Left renal pelvis (tissue), 4 donors: ENCODE results near the gene CDKAL1. TPM values are rescaled to one million over a fixed set of nuclear protein-coding genes. Genes with fewer than 3 reads are reported as not detected.
"Not testable (repeated sequence)": the region's sequence is repeated elsewhere in the genome, so short reads cannot be mapped to it uniquely, and the experiment has no call there.

Experiments
- DNase-seq, 4 donors: peaks; one replicate each; pipeline ENCODE4 v3.0.0-alpha.2; 2013; ENCODE audit warnings: low read depth in 4 of 4, low spot score in 3 of 4
- polyA plus RNA-seq, 4 donors: library from polyadenylated mRNA; unstranded; fragments of 120-200 nt; gene quantifications; one replicate each; pipeline ENCODE4 v1.2.1, GENCODE V29; 2013; ENCODE audit not compliant: insufficient read length in 4 of 4

The CDKAL1 gene
- polyA plus RNA-seq, 4 donors: 14.7 to 20.4 (median 19.6) TPM

DNA sequence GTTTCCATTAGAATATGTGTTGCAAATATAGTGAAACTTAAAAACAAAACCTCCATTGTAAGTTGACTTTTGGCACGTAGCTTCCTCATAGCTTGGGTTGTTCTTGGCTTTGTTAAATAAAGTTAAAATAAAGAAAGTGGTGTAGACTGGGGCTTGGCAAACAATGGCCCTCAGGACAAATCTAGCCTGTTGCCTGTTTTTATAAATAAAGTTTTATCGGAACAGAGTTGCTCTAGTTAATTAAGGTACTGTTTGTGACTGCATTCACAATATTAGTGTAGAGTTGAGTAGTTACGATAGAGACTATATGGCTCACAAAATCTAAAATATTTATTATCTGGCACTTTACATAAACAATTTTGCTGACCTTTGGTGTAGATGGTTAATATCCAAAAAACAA lies 168.8 kb downstream of the CDKAL1 start:
- no peak for DNase-seq

DNA sequence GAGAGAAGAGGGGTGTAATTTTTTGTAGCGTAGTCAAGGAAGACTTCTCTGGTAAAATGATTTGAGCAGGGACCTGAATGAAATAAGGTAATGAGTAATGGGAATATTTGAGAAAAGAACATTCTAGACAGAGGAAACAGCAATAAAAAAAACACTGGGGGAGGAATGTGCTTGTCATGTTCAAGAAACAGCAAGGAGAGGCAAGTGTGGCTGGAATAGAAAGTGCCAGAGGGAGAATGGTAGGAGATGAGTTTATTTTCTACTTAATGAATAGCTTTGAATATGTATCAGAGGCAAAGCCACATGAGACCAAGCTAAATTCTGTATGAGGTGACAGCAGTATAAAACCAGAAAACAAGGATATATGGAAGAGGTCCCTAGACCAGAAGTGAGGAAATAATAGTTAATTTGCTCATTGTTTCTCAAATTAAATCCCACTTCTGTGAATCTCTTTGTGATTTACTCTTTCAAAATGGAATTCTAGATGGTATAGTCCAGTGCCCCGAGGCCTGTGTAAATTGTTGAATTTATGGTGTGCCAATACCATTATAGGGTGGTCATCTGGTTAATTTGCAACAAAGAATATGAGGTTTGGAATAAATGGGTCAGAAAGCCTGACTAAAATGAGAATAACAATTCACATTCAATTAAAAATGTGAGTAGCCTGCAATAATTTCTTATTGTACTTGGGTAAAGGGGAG lies 170.2 kb downstream of the CDKAL1 start:
- DNase-seq: no peak

DNA sequence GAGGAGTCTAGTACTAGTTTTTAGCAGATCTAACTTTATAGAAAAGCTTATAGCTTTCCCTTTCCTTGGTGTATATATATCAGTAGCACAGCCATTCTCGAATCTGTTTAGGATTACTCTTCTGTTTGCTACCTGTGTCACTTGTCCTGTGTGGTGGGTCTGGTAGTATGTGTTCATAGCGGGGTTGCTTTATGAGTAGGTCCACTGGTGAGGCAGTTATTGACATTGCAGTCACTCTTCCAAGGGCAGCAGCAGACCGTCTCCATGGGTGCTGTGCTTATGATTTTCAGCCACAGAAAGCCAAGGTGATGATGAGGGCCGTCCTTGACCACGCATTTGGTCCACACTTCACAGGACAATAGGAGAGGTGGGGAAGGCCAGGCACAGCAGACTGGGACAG lies 171.5 kb downstream of the CDKAL1 start:
- no peak for DNase-seq

DNA sequence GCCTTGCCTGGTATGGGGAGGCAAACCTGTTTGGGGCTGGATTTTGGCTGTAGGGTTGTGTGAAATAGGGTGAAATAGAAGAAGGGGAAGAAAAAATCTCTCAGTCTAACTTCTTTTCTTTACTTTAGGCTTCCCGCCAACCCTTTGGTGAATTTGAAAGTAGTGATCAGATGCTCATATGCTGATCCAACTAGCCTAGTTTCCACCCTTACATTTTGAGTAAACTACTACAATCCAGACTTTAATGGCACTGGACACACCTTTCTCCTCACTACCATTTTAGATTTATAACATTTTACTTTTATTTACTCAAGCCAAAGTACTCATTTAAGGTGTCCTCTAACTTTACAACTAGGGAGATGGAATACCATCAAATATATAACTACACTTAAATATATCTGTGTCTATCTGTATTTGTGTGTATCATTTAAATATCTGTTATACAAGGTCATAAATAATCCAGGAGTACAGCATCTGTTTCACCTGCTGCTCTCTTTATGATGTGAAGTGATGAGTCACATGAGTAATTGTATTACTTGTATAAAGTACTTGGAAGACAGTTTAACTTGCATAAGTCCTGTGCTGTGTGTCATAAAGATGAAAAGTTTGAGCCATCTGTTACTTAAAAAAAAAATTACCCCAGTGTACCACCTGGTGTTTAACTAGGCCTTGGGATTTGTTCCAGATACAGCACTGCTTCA lies 172.1 kb downstream of the CDKAL1 start:
- no peak for DNase-seq

DNA sequence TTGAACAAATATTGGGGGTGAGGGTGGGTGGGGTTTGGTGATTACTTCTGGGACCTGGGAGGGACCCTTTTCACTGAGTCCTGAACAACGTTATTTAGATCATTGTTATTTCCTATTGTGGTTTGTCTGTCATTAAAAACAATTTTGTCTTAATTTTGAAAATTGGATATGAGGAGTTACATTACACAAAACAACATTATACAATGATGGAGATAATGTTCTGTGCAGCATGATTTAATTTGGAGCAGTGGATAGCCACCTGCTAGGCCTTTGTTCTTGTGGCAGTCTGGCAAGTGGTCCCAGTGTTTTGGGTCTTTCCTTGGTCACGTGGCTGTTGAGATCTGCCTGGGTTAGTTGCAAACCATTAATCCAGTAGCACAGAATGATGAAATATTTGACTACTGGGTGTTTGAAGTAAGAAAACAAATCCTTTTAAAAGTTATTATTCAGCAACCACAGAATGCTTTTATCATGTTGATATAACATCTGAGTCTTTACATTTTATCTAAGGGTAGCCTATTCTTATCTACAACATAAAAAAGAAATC lies 172.8 kb downstream of the CDKAL1 start:
- DNase-seq: no peak

DNA sequence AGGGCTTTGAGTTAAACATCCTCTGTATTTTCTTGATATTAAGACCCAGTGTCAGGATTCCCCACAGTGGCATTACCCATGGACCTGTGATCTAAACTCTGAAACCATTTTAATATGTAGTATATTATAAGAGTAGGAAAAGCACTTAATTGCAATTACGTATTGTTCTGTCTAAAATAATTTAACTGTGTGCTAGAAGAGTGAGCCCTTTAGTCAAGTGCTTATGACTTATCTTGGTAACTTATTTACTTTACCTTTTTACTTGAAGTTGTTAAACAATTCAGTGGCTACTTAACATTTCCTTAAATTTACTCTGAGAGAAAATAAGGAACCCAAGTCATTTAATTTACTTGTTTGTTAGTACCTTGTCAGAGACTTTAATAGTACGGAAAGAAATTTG lies 173.6 kb downstream of the CDKAL1 start:
- no peak for DNase-seq

DNA sequence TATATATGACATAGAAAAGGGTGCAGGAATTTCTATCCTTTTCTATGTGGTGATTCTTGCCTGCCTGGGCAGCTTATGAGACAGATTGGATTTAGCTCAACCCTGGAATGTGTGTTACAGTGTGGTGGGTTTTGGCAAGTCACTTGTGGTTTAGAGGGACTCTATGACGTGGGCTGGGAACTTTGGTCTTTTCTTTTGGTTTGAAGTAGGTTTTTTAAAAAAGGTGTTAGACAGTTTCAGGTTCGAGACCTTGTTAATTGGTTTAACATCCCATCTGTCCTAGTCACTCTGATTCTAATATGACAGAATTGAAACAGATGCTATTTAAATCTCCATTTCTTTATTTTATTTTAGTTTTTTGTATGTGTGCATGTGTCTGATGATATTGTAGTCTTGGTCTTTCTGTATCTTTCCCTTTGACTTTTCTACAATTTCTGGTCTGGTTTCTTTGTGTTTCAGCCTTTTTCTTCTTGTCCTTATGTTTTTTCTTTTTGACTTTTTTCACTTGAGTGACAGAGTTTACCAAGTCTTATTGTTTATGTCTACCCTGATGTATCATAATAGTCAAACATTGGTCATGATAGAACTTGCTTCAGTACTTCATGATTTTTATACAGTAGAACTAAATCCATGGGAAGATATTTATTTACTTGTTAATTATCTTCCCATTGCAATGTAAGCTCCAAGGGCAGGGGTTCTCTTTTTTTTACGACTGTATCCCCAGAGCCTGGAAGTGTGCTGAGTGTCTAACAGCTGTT lies 174.3 kb downstream of the CDKAL1 start:
- DNase-seq: no peak

DNA sequence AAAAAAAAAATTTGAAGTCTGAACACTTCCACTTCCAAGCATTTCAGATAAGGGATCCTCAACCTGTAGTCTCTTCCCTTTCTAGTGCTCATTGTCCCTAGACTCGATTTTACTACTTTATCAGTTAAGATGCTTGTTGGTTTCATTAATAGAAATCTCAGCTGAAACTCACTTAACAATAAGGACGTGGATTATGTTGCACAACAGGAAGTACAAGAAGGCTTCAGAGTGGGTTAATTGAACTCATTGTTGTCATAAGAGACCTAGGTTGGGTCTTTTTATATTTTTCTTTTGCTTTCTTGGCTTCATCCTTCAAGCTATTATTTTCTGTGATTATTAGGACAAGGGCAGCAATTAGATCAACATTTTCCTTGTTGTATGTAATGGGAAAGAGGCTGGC lies 175.2 kb downstream of the CDKAL1 start:
- DNase-seq: no peak

DNA sequence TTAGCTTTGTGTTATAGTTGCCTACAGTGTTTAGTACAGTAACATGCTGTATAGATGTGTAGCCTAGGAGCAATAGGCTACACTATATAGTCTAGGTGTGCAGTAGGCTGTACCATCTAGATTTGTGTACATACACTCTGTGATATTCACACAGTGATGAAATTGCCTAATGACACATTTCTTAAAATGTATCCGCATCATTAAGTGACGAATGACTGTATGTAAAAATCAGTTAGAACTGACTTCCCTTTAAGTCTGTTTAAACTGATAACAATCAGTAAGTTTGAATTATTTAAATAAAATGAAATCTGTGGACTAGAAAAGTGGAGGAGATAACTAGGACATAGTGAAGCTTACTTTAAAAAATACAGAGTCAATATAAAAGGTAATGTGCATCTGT lies 176.1 kb downstream of the CDKAL1 start:
- DNase-seq: no peak

DNA sequence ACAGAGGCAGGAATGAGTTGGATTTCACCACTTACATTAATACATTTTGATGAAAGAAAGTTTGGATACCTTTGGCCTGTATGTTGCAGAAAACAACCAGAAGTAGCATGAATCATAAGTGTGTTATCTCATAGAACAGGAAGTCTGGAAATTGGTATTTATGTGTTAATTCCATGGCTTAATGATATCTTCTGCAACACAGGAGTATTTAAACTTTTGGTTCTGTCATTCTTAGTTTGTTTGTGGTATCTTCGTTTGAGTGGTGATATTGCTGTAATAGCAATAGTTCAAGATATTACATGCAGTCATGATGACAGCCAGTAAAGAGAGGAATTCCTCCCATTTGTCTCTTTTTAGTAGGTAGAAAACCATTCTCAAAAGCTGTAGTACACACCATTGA lies 177.3 kb downstream of the CDKAL1 start:
- DNase-seq: no peak

DNA sequence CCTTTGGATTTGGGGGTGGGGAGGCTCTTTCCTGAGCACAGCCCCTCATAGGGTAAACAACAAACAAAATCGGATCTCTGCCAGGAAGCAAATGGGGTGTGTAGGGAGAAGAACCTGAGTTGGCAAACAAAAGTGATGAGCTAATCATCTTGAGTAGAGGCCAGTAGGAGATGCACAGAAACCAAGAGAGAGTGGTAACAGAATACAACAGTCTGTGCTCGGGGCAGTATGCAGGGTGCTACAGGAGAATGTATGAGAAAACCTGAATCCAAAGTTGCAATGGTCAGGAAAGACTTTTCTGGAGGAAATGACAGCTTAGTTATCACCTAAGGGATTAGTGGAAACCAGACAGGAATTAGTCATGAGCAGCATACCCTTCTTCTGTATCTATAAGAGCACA lies 177.8 kb downstream of the CDKAL1 start:
- no peak for DNase-seq

DNA sequence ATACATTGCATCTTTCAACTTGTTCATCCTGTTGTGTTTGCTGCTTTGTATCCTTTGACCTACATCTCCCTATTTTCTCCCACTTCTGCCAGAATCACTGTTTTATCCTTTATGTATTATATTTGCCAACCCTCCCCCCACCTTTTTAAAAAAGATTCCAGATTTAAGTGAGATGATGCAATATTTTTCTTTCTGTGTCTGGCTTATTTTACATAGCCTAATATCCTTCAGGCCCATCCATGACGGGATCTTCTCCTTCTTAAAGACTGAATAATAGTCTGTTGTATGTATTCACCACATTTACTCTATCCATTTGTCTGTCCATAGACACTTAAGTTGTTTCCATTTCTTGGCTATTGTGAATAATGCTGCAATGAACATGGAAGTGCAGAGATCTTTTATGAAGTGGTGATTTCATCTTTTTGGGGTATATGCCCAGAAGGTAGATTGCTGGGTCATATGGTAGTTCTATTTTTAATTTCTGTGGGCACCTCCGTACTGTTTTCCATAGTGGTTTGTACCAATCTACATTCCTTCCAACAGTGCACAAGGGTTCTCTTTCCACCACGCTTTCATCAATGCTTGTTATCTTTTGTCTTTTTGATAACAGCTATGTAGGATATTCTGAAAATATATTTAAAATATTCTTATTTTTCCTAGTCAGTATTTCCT lies 181.0 kb downstream of the CDKAL1 start:
- DNase-seq: no peak

DNA sequence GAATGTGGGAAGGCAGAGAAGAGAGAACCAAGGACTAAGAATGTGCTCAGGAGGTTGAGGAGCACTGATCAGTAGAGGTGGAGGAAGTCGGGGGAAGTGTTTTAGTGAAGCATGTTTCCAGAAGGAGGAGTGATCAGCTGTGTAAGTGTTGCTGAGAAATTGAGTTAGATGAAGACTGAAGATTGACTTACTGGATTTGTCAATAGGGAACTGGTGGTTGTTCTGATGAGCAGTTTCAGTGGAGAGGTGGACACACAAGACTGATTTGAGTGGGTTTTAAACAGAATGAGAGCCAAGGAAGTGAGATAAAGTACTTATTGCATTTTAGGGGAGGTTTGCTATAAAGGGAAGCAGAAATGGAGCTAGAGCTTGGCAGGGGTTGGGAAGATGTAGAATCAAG lies 182.6 kb downstream of the CDKAL1 start:
- no peak for DNase-seq

DNA sequence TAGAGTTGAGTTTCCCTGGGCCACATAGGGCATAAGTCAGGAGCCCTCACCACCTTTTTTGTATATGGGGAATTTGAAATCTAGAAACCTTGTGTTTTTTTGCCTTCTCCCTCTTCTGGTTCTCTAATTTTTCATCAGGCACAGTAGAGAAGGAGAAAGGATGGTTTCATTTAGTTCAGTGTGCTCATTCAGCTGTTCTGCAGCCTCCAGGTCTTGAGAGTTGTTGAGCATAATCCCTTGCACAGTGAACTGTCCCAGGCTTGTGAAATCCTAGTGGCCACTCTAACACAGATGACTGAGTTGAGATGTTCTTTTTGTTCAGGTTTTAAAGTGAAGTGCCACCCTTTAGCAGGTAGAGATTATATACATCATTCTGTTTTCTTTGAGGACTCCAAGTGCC lies 183.5 kb downstream of the CDKAL1 start:
- no peak for DNase-seq

DNA sequence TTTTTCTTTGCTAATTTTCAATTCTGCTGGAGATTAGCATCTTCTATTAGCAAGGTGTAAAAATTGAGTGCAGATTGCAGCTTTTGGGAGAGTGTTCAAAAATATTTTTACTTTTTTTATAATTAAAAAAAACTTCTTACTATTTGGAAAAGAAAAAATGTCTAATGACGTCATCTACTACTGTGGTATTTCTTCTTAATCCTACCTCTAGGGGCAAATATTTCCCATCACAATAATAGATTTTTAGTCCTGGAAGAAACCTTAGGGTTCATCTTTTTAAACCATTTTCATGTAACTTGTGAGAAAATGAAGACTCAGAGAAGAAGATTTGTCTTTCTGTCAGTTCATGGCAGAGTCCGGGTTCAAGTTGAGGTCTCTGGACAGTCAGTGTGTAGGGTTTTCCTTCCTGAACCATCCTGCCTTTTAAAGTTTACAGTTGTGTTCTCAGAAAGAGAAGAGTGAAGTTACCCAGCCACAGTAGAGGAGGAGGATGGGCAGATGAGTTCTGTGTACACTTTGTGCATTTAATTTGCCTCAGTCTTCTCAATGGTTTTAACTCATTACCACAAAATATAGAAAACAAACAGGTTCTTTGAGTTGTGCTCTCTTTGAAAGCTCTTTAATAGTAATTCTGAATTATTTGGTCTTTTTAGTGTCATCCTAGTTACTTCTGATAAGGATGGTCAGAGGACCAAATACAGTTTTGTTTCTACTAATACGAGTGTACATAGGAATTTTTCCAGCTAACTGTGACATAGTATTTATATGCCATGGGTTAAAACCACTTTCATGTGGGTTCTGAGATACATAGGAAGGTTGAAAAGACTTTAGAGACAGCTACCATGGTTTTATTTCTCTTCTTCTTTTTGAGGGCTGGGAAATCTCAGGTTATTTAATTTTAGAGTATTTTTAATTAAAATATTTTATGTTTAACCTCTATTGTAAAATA lies 184.7 kb downstream of the CDKAL1 start:
- no peak for DNase-seq

DNA sequence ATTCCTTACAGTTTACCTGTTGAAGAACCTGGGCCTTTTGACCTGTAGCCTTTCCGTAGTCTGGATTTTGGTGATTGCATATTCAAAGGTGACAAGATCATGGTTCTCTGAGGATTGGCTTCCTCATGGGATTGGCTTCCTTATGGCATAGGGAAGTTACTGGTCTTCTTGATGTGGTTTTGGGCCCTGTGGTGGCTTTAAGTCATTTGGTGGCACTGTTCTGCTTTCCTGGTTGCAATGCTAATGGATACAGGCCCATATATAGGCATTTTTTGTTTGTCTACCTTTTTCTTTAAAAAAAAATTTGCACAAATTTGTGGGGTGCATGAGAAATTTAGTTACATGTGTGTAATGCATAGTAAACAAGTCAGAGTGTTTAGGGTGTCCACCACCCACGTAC lies 185.7 kb downstream of the CDKAL1 start:
- no peak for DNase-seq

DNA sequence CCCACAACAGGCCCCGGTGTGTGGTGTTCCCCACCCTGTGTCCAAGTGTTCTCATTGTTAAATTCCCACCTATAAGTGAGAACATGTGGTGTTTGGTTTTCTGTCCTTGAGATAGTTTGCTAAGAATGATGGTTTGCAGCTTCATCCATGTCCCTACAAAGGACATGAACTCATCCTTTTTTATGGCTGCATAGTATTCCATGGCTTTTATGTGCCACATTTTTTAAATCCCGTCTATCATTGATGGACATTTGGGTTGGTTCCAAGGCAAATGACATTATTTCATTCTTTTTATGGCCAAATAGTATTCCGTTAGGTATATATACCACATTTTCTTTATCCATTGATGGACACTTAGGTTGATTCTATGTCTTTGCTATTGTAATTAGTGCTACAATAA lies 186.9 kb downstream of the CDKAL1 start:
- DNase-seq: not testable (repeated sequence)

DNA sequence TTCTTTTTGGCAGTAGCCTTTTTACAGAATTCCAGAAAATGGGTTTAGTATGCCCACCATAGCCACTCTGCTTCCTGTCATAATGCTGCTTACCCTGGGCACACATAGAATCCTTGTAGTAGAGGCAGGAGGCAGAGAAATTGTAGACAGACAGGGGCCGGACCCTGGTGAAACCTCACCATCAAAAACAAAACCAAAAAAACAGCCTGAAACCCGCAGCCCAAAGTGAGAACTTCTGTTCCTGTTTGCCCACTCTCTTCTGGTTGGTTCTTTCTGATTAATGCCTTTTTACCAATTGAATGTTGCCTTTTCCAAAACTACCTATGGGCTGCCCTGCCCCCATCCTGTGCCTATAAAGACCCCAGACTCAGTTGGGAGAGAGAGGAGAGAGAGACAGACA lies 188.2 kb downstream of the CDKAL1 start:
- no peak for DNase-seq

DNA sequence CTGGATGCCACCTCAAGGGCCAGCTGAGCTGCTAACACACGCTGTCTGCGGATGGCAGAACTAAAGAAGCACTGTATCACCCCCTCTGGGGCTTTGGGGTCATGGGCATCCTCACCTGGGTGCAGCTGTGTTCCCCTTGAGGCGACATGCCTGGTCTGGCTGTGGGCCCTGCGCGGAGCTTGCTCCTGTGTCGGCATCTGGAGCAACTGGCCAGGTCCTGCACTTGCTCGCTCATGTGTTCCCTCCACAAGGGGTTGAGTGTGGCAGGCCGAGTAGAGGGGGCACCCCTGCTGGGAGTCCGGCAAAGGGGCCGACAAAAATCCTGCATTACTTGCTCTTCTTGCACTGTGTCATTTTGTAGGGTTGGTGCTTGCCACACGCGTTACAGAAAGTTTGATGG lies 189.0 kb downstream of the CDKAL1 start:
- DNase-seq: no peak
